SH-SY5Y (cell line): ENCODE measurements around the gene SFXN5.

Experiments
- GATA2 ChIP-seq: IDR thresholded peaks from 2 replicates; pipeline ENCODE4 v1.6.1; 2011; ENCODE audit warnings: mild to moderate bottlenecking, low read depth, low read length
- GATA3 ChIP-seq: IDR thresholded peaks from 2 replicates; pipeline ENCODE4 v1.6.1; 2011; ENCODE audit warnings: low read depth, mild to moderate bottlenecking, low read length, moderate library complexity

GRCh38 chr2:73008766-73009135 is 62.8 kb downstream of the SFXN5 start:
- no peak for TF ChIP-seq GATA2
- TF ChIP-seq GATA3, result no peak
